K562 (cell line): ENCODE measurements around the gene ROBO2. TPM values are rescaled to one million over a fixed set of nuclear protein-coding genes. Genes with fewer than 3 reads are reported as not detected.

ENCODE experiments used
- ATAC-seq: fragments of 200-7000 bp; cut with Tn5 transposase; 3 replicates; pipeline ENCODE4 v1.9.1; 2020; ENCODE audit warnings: moderate library complexity
- BruUV-seq: library from RNA; stranded (reverse); fragments of 400-500 nt; replicated peaks from 2 replicates; lab custom pipeline; 2021; lab: Mats Ljungman, UMichigan
- CTCF ChIA-PET: fragments of 300-600 bp; formaldehyde crosslinking; extraction: SDS; loops from one replicate; lab custom pipeline; 2021; ENCODE audit warnings: low intra/inter-chr PET ratio; lab: Yijun Ruan, JAX
- POLR2A ChIA-PET: fragments of 300-600, 350-650 bp; sonication (Branson Sonifier 250); formaldehyde crosslinking; extraction: SDS; loops from one replicate; lab custom pipeline; 2021; ENCODE audit warnings: antibody characterized with exemption, inconsistent platforms; lab: Yijun Ruan, JAX
- DNase-seq, 4 experiments: peaks; one replicate each; pipeline versions ENCODE4 v3.0.0 to v3.0.0-alpha.2; 2011 to 2018; ENCODE audit warnings: low spot score in 3 of 4, mixed read lengths in 3 of 4; ENCODE audit errors: extremely low read depth in 1 of 4
- FAIRE-seq: peaks from 2 replicates; lab custom pipeline; 2011; peaks lifted over from hg19 to GRCh38; lab: Jason Lieb, UNC
- H2AFZ ChIP-seq: 2 replicates; pipeline ENCODE4 v1.6.0; 2011; ENCODE audit warnings: low read depth, low read length, control low read depth, inconsistent platforms
- H3K27ac ChIP-seq: fragments of 200-600 bp; 3 replicates; pipeline ENCODE4 v1.8.0; 2011; ENCODE audit warnings: low read depth, mild to moderate bottlenecking, control low read depth, inconsistent platforms, low read length, moderate library complexity, mixed read lengths; ENCODE audit errors: extremely low read depth
- H3K27me3 ChIP-seq, 2 experiments: fragments of 300-600 bp in 1 of 2; 2 replicates in 1 of 2; 3 replicates in 1 of 2; pipeline versions ENCODE4 v1.6.0 to v1.8.0; 2011; ENCODE audit warnings: inconsistent platforms in 2 of 2, low read length in 2 of 2, mild to moderate bottlenecking in 1 of 2, mixed read lengths in 1 of 2, moderate library complexity in 1 of 2; ENCODE audit not compliant: control insufficient read depth in 2 of 2, insufficient read depth in 2 of 2
- H3K36me3 ChIP-seq: fragments of 300-600 bp; 3 replicates; pipeline ENCODE4 v1.8.0; 2011; ENCODE audit warnings: mild to moderate bottlenecking, low read length, inconsistent platforms; ENCODE audit not compliant: control insufficient read depth, insufficient read depth
- H3K4me1 ChIP-seq, 2 experiments: fragments of 200-600 bp in 1 of 2; replicated peaks in 1 of 2; 2 replicates in 1 of 2; 3 replicates in 1 of 2; pipeline versions ENCODE4 v1.5.1 to v1.8.0; 2011; ENCODE audit warnings: inconsistent platforms in 2 of 2, low read length in 2 of 2, mild to moderate bottlenecking in 1 of 2, mixed read lengths in 1 of 2, moderate library complexity in 1 of 2; ENCODE audit not compliant: control insufficient read depth in 2 of 2, insufficient read depth in 2 of 2
- H3K4me2 ChIP-seq: 2 replicates; pipeline ENCODE4 v1.6.1; 2011; ENCODE audit warnings: low read length, control low read depth, inconsistent platforms, mixed read lengths; ENCODE audit not compliant: insufficient read depth
- H3K4me3 ChIP-seq: fragments of 200-600 bp; sonication (generic), shearing (Covaris generic); 2 replicates; pipeline ENCODE4 v1.5.1; 2016; ENCODE audit warnings: control low read depth, inconsistent platforms
- H3K79me2 ChIP-seq: fragments of 200-600 bp; 3 replicates; pipeline ENCODE4 v1.8.0; 2011; ENCODE audit warnings: low read length, inconsistent platforms; ENCODE audit not compliant: control insufficient read depth, insufficient read depth
- H3K9ac ChIP-seq, 2 experiments: 2 replicates each; pipeline versions ENCODE4 v1.6.0 to v1.6.1; 2011; ENCODE audit warnings: low read depth in 2 of 2, low read length in 2 of 2, control low read depth in 1 of 2, inconsistent platforms in 1 of 2, mild to moderate bottlenecking in 1 of 2, mixed read lengths in 1 of 2; ENCODE audit not compliant: insufficient read depth in 1 of 2
- H3K9me1 ChIP-seq: one replicate; pipeline ENCODE4 v1.6.0; 2011; ENCODE audit warnings: inconsistent platforms, mild to moderate bottlenecking, low read length, moderate library complexity; ENCODE audit not compliant: control insufficient read depth, insufficient read depth
- H3K9me3 ChIP-seq: replicated peaks from 2 replicates; pipeline ENCODE4 v1.5.1; 2011; ENCODE audit warnings: low read depth, low read length, inconsistent platforms; ENCODE audit not compliant: control insufficient read depth, insufficient read depth
- H4K20me1 ChIP-seq: replicated peaks from 2 replicates; pipeline ENCODE4 v1.6.1; 2011; ENCODE audit warnings: low read length, inconsistent platforms, mixed read lengths; ENCODE audit not compliant: control insufficient read depth, insufficient read depth
- COPS2 ChIP-seq: fragments of 450-650 bp; conservative IDR thresholded peaks from 2 replicates; pipeline ENCODE4 v1.6.1; 2016; ENCODE audit warnings: mild to moderate bottlenecking, moderate library complexity
- CREB1 ChIP-seq, 2 experiments: sonication (generic) in 1 of 2; formaldehyde crosslinking in 1 of 2; IDR thresholded peaks; 2 replicates each; pipeline versions ENCODE4 v1.6.1 to v1.8.0; 2012 to 2022; ENCODE audit warnings: inconsistent platforms in 1 of 2, mild to moderate bottlenecking in 1 of 2, missing genetic modification reagents in 1 of 2, moderate library complexity in 1 of 2
- ESRRA ChIP-seq: fragments of 450-650 bp; IDR thresholded peaks from 2 replicates; pipeline ENCODE4 v1.6.1; 2014; ENCODE audit warnings: low read depth, mild to moderate bottlenecking, moderate library complexity, borderline replicate concordance
- FOXP1 ChIP-seq: sonication (generic); formaldehyde crosslinking; IDR thresholded peaks from 2 replicates; pipeline ENCODE4 v1.8.0; 2022; ENCODE audit warnings: mild to moderate bottlenecking, missing genetic modification reagents
- HMG20B ChIP-seq: fragments of 250-450 bp; sonication (Bioruptor Pico); IDR thresholded peaks from 2 replicates; pipeline ENCODE4 v1.5.0; 2021; ENCODE audit warnings: mild to moderate bottlenecking
- MTA3 ChIP-seq: fragments of 450-650 bp; formaldehyde crosslinking; IDR thresholded peaks from 2 replicates; pipeline ENCODE4 v1.6.1; 2017; ENCODE audit warnings: mild to moderate bottlenecking, borderline replicate concordance
- RBM17 ChIP-seq: fragments of 200-400 bp; formaldehyde crosslinking; IDR thresholded peaks from 2 replicates; pipeline ENCODE4 v1.6.1; 2017; ENCODE audit warnings: low read depth, mild to moderate bottlenecking, low read length, borderline replicate concordance
- SOX6 ChIP-seq: fragments of 450-650 bp; IDR thresholded peaks from 2 replicates; pipeline ENCODE4 v1.6.1; 2014; ENCODE audit warnings: mild to moderate bottlenecking
- SP2 ChIP-seq: IDR thresholded peaks from 2 replicates; pipeline ENCODE4 v1.6.1; 2011; ENCODE audit warnings: mild to moderate bottlenecking, low read depth, low read length, moderate library complexity; ENCODE audit not compliant: poor library complexity, severe bottlenecking; ENCODE audit errors: extremely low read depth
- ZBTB26 ChIP-seq: fragments of 450-650 bp; formaldehyde crosslinking; IDR thresholded peaks from 2 replicates; pipeline ENCODE4 v1.4.0; 2022; ENCODE audit warnings: missing genetic modification characterization
- ZNF23 ChIP-seq: fragments of 250-450 bp; sonication (Bioruptor Pico); IDR thresholded peaks from 2 replicates; pipeline ENCODE4 v1.4.0; 2020; ENCODE audit warnings: mild to moderate bottlenecking
- ZNF41 ChIP-seq: fragments of 250-450 bp; sonication (Bioruptor Pico); conservative IDR thresholded peaks from 2 replicates; pipeline ENCODE4 v1.4.0; 2020; ENCODE audit warnings: mild to moderate bottlenecking
- ZNF780A ChIP-seq: fragments of 250-450 bp; sonication (Bioruptor Pico); IDR thresholded peaks from 2 replicates; pipeline ENCODE4 v1.5.0; 2021; ENCODE audit warnings: mild to moderate bottlenecking
- WGBS: fragments of 100-300 bp; shearing (Covaris generic); methylation state at CpG from one replicate; pipeline ENCODE4 v1.1.6; 2016; ENCODE audit warnings: low coverage, mixed read lengths; ENCODE audit not compliant: insufficient coverage; ENCODE audit errors: missing lambda C conversion rate; 5-methylcytosine and 5-hydroxymethylcytosine counted together
- in situ Hi-C: fragments of 300-500 bp; cut with MboI; formaldehyde crosslinking; loops from 4 replicates; pipeline ENCODE4 v1.15.0; 2018; ENCODE audit warnings: inconsistent platforms, mixed read lengths
- intact Hi-C: fragments of 100-400 bp; cut with micrococcal nuclease; formaldehyde crosslinking; loops from 2 replicates; pipeline ENCODE4 v1.14.2; 2022
- polyA plus RNA-seq, 8 experiments: library from polyadenylated mRNA; depleted of rRNA in 4 of 8; stranded (reverse) in 5 of 8; unstranded in 3 of 8; fragments of >200 nt; fragmentation: Nextera tagmentation in 2 of 8; fragmentation: Illumina TruSeq in 1 of 8; extraction: Ambion mirVana in 2 of 8; extraction: Trizol in 1 of 8; gene quantifications; 2 replicates each; pipeline versions ENCODE4 v1.2.1 to v1.2.3, GENCODE V29; 2011 to 2014; ENCODE audit warnings: inconsistent platforms in 1 of 8, missing spikeins in 1 of 8
- total RNA-seq, 7 experiments: library from RNA; depleted of rRNA in 6 of 7; stranded (reverse); fragments of >200 nt in 6 of 7; fragmentation: Illumina TruSeq in 2 of 7; extraction: Trizol in 2 of 7; gene quantifications; 2 replicates each; pipeline versions ENCODE4 v1.2.1 to v1.2.3, GENCODE V29; 2011 to 2021; ENCODE audit warnings: low replicate concordance in 1 of 7
- TF ChIP-seq, protein P1 (sequence below), 2 experiments: fragments of 450-650 bp; formaldehyde crosslinking in 1 of 2; IDR thresholded peaks; 2 replicates each; pipeline versions ENCODE4 v1.4.0 to v1.6.1; 2014 to 2020; ENCODE audit warnings: mild to moderate bottlenecking in 2 of 2, borderline replicate concordance in 1 of 2, low read depth in 1 of 2

The ROBO2 gene
- total and polyA plus RNA-seq, 9 of the 15 experiments (the other 6 are each of a cell fraction or from before 2014, with no cell fraction given) = 0.84 to 3.0 (median 1.7) TPM

GRCh38 chr3:77414881-77415280 lies 375.0 kb downstream of the ROBO2 start (continued):
- TF ChIP-seq SOX6 = no peak
- no peak for TF ChIP-seq ESRRA
- TF ChIP-seq RBM17 = no peak
- TF ChIP-seq FOXP1 (CRISPR knock-in tag) = no peak
- no peak for TF ChIP-seq ZNF41
- TF ChIP-seq HMG20B (CRISPR knock-in tag) = no peak
- no peak for TF ChIP-seq ZBTB26 (CRISPR knock-in tag)
- no peak for TF ChIP-seq ZNF780A (CRISPR knock-in tag)
- TF ChIP-seq, all 486 proteins: peak for 0

GRCh38 chr3:77420336-77420735 lies 380.4 kb downstream of the ROBO2 start:
- no TSS peak for BruUV-seq
- 0% methylated on average over 1 of the region's 1 CpG for WGBS
- TF ChIP-seq CREB1 (IDR thresholded peaks at IDR 0.05) = no peak
- TF ChIP-seq CREB1 (CRISPR knock-in tag; IDR thresholded peaks at IDR 0.05) = no peak
- TF ChIP-seq MTA3 = no peak
- TF ChIP-seq ZNF23 (CRISPR knock-in tag) = no peak
- TF ChIP-seq SP2 = no peak
- TF ChIP-seq, protein P1, sequence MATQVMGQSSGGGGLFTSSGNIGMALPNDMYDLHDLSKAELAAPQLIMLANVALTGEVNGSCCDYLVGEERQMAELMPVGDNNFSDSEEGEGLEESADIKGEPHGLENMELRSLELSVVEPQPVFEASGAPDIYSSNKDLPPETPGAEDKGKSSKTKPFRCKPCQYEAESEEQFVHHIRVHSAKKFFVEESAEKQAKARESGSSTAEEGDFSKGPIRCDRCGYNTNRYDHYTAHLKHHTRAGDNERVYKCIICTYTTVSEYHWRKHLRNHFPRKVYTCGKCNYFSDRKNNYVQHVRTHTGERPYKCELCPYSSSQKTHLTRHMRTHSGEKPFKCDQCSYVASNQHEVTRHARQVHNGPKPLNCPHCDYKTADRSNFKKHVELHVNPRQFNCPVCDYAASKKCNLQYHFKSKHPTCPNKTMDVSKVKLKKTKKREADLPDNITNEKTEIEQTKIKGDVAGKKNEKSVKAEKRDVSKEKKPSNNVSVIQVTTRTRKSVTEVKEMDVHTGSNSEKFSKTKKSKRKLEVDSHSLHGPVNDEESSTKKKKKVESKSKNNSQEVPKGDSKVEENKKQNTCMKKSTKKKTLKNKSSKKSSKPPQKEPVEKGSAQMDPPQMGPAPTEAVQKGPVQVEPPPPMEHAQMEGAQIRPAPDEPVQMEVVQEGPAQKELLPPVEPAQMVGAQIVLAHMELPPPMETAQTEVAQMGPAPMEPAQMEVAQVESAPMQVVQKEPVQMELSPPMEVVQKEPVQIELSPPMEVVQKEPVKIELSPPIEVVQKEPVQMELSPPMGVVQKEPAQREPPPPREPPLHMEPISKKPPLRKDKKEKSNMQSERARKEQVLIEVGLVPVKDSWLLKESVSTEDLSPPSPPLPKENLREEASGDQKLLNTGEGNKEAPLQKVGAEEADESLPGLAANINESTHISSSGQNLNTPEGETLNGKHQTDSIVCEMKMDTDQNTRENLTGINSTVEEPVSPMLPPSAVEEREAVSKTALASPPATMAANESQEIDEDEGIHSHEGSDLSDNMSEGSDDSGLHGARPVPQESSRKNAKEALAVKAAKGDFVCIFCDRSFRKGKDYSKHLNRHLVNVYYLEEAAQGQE (IDR thresholded peaks at IDR 0.05; ENCODE audit: borderline replicate concordance) = no peak
- TF ChIP-seq, protein P1 (CRISPR knock-in tag; IDR thresholded peaks at IDR 0.05; ENCODE audit: low read depth) = no peak
- TF ChIP-seq COPS2 = no peak

More at GRCh38 chr3:77420336-77420735, 380.4 kb downstream of the ROBO2 start:
- Histone ChIP-seq H3K27ac (no peak overlapping the region), H3K4me1 (no peaks in the 10 kb centered on the region), H3K27me3 (no peaks in the 10 kb centered on the region), H2AFZ (no peak overlapping the region), H3K4me3 (no peak overlapping the region), H3K79me2 (no peaks in the 10 kb centered on the region), H3K9ac (no peak overlapping the region), H3K4me2 (no peak overlapping the region), H3K9me1 (no peaks in the 10 kb centered on the region), H3K36me3 (no peaks in the 10 kb centered on the region), H4K20me1 (no peaks in the 10 kb centered on the region), H3K9me3 (no peaks in the 10 kb centered on the region)
- DNase-seq = no peak
- no peak for FAIRE-seq
- intact Hi-C loops (no loop called here), in situ Hi-C loops (no loop called here)
- ATAC-seq = no peak
- POLR2A ChIA-PET = no interaction called here
- CTCF ChIA-PET = no interaction called here
